IPS-11a (cell line): ENCODE data around the gene SPTBN4.
"Not testable (repeated sequence)": the region's sequence is repeated elsewhere in the genome, so short reads cannot be mapped to it uniquely, and the experiment has no call there.

ENCODE experiments used
- H3K4me3 ChIP-seq: one replicate; pipeline ENCODE4 v1.5.1; 2013; ENCODE audit warnings: low read depth, low read length, control low read depth

SPTBN4 gene

GRCh38 chr19:40441719-40442253 lies 25.0 kb upstream of the SPTBN4 start:
- H3K4me3 ChIP-seq = no peak overlapping the region

GRCh38 chr19:40442328-40443130 lies 24.3 kb upstream of the SPTBN4 start:
- peak overlapping the region; percentile 52 for H3K4me3 ChIP-seq

- peak overlapping the region; percentile 94 for H3K4me3 ChIP-seq
These were observed 23.4 kb upstream of the SPTBN4 start for GRCh38 chr19:40443131-40443999.

GRCh38 chr19:40444000-40444824 lies 22.6 kb upstream of the SPTBN4 start, which contains the start of gene SERTAD3:
TSS of gene SERTAD3 (minus strand) at chr19:40444335. CDS start at chr19:40442080, 2,255 bp downstream.
- peak within 1 kb of the TSS; percentile 94 for H3K4me3 ChIP-seq

GRCh38 chr19:40444825-40445312 lies 21.9 kb upstream of the SPTBN4 start:
- peak overlapping the region; percentile 94 for H3K4me3 ChIP-seq

- H3K4me3 ChIP-seq = no peak overlapping the region
These were observed 21.0 kb upstream of the SPTBN4 start for GRCh38 chr19:40445780-40446262.

GRCh38 chr19:40446263-40446784 lies 20.5 kb upstream of the SPTBN4 start:
- H3K4me3 ChIP-seq = no peak overlapping the region

- H3K4me3 ChIP-seq = no peak overlapping the region
These were observed 17.3 kb upstream of the SPTBN4 start for GRCh38 chr19:40449506-40449905.

GRCh38 chr19:40450664-40451063 lies 16.1 kb upstream of the SPTBN4 start:
- H3K4me3 ChIP-seq = no peak overlapping the region

GRCh38 chr19:40452016-40452415 lies 14.8 kb upstream of the SPTBN4 start:
- H3K4me3 ChIP-seq = no peak overlapping the region

- H3K4me3 ChIP-seq = no peak overlapping the region
These were observed 13.6 kb upstream of the SPTBN4 start for GRCh38 chr19:40453151-40453735.

GRCh38 chr19:40453943-40454342 lies 12.9 kb upstream of the SPTBN4 start:
- H3K4me3 ChIP-seq = not testable (repeated sequence)

- H3K4me3 ChIP-seq = no peak overlapping the region
These were observed 9.8 kb upstream of the SPTBN4 start for GRCh38 chr19:40457048-40457447.

- no peak overlapping the region for H3K4me3 ChIP-seq
These were observed 8.7 kb upstream of the SPTBN4 start for GRCh38 chr19:40457953-40458596.

- H3K4me3 ChIP-seq = no peak overlapping the region
These were observed 8.2 kb upstream of the SPTBN4 start for GRCh38 chr19:40458597-40458974.

- no peak overlapping the region for H3K4me3 ChIP-seq
These were observed 6.6 kb upstream of the SPTBN4 start for GRCh38 chr19:40460185-40460584.

GRCh38 chr19:40461669-40462221 lies 5.1 kb upstream of the SPTBN4 start:
- H3K4me3 ChIP-seq = no peak overlapping the region

- not testable (repeated sequence) for H3K4me3 ChIP-seq
These were observed 3.2 kb upstream of the SPTBN4 start for GRCh38 chr19:40463587-40464037.
